ENCODE measurements around the gene ZNF528.

Gene ZNF528

DNA sequence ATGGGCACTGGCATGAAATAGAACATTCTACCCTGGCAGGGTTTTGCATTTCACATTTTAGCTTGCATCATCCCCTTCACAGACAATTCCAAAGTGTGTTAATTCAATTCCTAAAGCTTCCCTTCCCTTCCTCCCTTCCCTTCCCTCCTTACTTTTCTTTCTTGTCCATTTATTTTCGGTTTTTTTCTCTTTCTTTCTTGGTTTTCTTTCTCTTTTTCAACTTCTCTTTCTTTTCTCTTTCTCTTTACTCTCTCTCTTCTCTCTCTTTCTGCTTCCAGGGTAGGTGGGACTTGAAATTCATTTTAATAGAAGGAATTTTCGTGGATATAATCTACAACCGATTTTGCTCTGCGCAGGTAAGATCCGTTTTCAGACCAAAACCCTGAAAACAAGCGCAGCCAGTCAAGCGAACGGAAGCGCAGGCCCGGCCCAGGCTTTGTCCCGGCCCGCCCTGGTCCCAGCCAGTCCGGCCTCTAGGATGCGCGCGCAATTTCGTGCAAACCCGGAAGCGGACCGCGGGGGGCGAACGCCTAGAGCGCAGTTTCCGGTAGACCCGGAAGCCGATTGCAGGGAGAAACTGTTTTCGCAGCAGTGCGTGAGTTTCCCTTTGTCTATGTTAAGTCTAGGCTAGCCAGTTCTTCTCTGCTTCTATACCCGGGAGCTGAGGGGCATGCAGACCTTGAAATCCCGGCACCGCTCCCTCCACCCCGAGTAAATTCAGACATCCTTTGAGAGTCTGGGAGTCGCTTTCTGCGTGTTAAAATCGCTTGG lies at the start of gene ZNF528:
Gene ZNF528 (plus strand): TSS at position 540 of the 771 bp plus-strand sequence. CDS start 4,165 bp downstream, outside the sequence.
- peak; percentile 87 for DNase-seq (ENCODE audit: low read depth, low spot score)

DNA sequence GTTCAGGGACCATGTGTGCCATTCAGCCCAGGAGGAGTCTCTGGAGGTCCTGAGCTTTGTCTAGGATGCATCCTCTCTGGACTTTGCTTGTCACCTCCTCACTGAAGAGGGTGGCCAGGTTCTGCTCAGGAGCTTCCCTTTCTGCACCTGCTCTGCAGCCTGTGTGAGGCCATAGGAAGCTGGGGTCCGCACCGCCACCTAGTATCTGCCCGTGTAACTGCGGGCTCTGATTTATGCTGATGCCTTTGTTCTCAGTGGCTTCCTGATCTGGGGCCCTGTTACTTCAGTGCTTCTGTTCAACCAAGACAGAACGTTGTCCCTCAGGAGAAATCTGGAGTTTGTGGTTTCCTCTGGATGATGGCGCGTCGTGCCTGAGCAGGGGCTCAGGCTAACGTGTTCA lies 46.1 kb upstream of the ZNF528 start:
- no peak for DNase-seq (ENCODE audit: low read depth, low spot score)

DNA sequence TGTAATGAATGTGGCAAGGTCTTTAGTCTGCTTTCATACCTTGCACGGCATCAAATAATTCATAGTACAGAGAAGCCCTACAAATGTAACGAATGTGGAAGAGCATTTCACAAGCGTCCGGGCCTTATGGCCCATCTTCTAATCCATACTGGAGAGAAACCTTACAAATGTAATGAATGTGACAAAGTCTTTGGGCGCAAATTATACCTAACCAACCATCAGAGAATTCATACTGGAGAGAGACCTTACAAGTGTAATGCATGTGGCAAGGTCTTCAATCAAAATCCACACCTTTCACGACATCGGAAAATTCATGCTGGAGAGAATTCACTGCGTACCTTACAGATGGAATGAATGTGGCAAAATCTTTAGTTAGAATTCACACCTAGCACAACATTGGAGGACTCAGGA lies 31.2 kb upstream of the ZNF528 start:
- DNase-seq (ENCODE audit: low read depth, low spot score) = no peak

DNA sequence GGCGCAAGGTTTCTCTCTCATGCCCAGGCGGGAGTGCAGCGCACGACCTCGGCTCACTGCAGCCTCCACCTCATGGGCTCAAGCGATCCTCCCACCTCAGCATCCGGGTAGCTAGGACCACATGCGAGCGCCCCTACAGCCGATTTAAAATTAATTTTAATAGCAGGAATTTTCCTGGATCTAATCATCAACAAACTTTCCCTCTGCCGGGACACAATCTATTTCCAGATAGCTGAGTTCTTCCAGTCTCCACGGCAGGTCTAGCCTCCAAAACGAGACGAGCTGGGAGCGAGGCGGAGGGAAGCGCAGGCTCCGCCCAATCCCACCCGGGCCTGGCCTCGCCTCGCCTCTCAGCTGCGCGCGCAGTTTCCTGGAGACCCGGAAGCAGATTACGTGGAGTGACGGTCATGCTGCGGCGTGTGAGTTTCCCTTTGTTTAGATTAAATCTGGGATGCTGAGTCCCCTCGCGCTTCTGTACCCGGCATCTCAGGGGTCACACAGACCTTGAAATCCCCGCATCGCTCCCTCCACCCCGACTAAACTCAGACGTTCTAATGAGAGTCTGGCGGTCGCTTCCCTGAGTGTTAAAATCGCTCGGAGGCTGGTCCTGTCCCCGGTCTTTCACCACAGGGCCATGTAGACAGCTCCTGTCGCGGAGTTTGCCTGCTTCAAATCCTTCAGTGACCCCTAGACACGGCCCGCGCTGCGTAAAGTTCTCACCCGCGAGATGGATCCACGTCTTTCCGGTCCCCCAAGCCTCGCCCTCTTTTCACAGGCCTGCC lies 27.9 kb upstream of the ZNF528 start, which contains the start of gene ZNF880:
Gene ZNF880 (plus strand): TSS at position 365 of the 782 bp plus-strand sequence. CDS start 43 bp downstream, at position 408.
- DNase-seq (ENCODE audit: low read depth, low spot score) = peak; percentile 84

DNA sequence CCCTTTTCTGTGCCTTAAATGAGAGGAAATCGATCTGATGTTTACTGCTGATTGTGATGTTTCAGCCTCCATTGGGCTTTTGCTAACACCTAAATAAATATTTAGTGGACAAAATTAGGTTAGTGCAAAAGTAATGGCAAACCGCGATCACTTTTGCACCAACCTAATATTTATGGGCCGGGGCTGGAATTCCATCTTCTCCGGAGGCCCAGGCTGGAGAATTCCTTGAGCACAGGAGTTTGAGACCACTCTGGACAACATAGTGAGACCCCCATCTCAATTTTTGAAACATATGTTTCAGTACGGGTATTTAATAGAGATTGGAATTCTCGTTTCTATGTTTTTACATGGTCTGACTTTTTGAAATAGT lies 27.3 kb upstream of the ZNF528 start:
- no peak for DNase-seq (ENCODE audit: low read depth, low spot score)

DNA sequence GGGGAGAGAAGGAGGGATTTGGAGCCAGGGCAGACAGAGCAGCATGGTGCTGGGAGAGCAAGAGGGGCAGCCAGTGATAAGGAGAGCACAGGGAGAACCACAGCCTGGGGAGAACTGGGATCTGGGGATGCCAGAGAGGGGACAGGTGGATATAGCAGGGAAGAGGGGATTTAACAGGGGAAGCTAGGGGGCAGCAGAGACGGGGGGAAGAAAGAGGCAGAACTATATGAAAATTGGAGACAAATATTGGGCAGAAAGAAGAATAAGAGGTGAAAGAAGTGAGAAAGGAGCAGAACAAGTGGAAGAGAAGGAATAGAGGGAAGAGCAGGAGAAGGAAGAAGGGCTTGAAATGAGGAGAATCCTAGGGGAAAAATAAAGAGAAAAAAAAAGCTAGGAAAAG lies 6.5 kb upstream of the ZNF528 start:
- DNase-seq (ENCODE audit: low read depth, low spot score) = no peak

DNA sequence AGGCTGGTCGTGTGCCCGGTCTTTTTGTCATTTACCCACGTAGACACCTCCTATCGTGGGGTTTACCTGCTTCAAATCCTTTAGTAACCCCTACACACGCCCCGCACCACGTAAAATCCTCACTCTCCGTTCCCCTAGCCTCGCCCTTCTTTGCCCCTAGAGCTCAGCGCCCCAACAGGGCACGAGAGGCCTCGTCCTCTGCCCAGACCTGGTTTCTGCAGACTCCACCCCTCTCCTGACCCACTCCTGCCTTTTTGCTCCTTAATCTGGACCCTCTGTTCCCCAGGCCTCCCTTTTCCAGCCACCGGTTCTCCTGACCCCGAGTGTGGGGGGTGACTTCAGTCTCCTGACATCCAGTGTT lies 412 bp downstream of the ZNF528 start:
- DNase-seq (ENCODE audit: low read depth, low spot score) = no peak

DNA sequence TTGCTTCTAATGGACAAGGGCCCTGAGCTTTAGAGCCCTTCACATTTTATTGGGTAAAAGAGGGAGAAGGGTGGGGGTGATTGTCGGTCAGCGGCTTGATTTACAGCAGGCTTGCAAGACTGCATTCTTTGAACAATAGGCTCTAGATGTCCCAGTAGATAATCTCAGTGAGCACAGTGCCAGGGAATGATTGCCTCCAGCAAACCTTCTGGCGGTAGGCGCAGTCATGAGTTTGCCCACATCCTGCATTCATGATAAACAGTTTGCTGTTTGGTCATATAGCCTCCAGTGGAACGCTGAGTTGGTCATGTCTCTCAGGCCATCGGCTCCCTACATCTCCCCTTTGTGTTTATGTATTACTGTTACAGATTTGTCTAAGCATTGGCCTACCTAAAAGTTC lies 12.6 kb downstream of the ZNF528 start:
- no peak for DNase-seq (ENCODE audit: low read depth, low spot score)

DNA sequence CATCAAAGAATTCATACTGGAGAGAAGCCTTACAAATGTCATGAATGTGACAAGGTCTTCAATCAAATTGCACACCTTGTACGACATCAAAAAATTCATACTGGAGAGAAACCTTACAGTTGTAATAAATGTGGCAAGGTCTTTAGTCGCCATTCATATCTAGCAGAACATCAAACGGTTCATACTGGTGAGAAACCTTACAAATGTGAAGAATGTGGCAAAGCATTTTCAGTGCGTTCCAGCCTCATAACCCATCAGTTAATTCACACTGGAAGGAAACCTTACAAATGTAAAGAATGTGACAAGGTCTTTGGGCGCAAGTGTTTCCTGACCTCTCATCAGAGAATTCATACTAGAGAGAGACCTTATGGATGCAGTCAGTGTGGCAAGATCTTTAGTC lies 18.1 kb downstream of the ZNF528 start:
- DNase-seq (ENCODE audit: low read depth, low spot score) = no peak

DNA sequence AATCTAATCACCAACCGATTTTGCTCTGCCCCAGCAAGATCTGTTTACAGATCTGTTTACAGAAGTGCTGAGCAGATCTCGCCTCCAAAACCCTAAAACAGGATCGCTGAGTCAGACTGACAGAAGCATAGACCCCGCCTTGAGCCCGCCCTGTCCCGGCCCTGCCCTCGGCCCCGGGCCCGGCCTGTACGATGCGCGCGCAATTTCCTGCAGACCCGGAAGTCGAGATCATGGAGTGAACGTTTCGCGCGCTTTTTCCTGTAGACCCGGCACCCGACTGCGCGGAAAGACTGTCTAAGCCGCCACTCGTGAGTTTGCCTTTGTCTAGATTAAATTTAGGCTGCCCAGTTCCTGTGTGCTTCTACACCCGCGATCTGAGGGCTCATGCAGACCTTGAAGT lies 31.3 kb downstream of the ZNF528 start, which contains the start of gene ZNF534:
Gene ZNF534 (plus strand): TSS at position 212 of the 400 bp plus-strand sequence. CDS start 2,327 bp downstream, outside the sequence.
- no peak for DNase-seq (ENCODE audit: low read depth, low spot score)

DNA sequence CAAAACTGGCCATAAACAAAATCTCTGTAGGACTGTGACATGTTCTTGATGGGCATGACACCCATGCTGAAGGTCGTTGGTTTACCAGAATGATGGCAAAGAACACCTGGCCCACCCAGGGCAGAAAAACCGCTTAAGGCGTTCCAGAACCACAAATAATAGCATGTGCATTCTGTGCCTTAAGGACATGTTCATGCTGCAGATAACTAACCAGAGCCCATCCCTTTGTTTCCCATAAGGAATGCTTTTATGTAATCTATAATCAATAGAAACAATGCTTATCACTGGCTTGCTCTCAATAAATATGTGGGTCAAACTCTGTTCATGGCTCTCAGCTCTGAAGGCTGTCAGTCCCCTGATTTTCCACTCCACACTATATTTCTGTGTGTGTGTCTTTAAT lies 44.5 kb downstream of the ZNF528 start:
- DNase-seq (ENCODE audit: low read depth, low spot score) = no peak

DNA sequence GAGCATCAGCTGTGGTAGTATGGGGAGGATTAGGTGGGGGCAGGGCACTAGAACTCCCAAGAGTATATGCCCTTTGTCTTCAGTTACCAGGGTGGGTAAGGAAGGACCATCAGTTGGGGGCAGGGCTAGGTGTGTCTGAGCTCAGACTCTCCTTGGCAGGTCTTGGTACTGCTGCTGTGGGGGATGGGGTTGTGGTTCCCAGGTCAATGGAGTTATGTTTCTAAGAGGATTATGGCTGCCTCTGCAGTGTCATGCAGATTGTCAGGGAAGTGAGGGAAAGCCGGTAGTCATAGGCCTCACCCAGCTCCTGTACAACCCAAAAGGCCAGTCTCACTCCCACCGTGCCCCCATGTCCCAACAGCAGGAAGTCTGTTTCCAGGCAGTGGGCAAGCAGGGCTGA lies 46.9 kb downstream of the ZNF528 start:
- no peak for DNase-seq (ENCODE audit: low read depth, low spot score)

DNA sequence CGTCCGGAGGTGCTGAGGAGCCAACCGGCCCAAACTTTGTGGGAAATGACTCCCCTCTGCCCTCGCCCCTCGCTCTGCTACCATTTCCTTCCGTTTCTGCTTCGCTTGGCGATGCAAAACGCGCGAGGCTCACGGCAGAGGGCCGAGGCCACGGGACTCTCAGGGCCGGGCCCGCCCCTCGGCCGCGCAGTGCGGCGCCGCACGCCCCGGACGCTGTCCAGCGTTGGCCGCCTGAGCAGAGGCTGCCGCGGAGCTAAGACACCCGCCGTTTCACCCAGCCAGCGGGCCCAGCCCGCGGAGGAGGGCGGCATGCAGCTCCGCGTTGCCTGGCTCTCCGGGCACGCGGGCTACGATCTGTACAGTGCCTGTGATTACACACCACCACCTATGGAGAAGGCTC lies 53.6 kb downstream of the ZNF528 start:
- no peak for DNase-seq (ENCODE audit: low read depth, low spot score)

DNA sequence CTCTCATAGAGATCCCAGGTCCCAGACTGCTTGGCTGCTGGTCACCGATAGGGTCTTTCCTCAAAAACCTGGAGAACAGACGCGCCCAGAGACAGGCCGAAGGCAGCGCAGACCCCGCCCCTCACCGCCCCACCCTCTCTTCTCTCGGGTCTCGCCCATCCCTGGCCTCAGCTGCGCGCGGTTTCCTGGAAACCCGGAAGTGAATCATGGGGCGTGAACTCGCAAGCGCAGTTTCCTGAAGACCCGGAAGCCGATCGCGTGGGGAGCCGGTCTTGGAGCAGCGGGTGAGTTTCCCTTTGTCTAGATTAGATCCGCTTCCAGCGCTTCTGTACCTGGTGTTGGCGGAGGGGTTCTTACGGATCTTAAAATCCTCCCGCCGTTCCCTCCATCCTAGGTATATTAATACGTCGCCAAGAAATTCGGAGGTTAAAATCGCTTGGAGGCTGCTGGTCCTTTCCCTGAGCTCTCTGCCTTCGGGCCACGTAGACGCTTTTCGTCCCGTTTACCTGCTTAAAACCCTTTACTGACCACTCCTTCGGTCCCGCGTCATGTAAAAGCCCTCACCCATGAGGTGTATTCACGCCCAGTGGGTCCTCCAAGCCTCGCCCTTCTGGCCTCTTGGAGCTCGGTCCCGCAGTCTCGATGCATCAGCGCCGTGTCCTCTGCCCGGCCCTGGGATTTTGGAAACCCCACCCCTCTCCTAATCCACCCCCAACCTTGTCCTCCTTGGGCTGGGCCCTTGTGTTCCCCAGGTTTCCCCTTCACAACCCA lies 55.9 kb downstream of the ZNF528 start, which contains the start of gene ZNF578:
Gene ZNF578 (plus strand): TSS at position 230 of the 771 bp plus-strand sequence. CDS start 48,293 bp downstream, outside the sequence.
- DNase-seq (ENCODE audit: low read depth, low spot score) = peak; percentile 46

DNA sequence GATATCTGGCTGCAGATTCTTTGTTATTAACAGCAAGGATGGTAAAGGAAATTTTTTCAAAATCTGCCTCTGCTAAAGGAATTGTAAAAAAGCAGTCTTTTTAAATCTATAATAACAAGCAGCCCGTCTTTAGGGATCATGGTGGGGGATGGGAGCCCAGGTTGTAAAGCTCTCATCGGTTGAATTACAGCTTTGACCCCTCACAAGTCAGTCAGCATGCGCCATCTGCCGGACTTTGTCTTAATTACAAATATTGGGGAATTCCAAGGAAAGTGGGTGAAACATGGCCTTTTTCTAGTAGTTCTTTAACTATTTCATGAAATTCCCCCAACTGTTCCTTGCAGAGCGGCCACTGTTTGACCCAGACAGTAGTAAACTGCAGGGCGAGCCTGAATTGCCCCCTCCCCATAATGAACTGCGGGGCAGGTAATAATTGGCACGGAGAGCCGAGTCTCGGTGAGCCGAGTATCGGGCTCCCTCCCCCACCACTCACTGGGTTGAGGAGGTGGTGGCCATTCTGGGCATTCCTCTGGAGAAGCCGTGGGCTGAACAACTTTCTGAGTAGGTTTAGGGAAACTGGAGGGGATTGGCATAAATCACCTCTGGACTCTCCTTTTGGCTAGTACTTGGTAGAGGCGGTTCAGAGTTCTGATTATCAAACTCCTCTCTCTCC lies 67.3 kb downstream of the ZNF528 start:
- no peak for DNase-seq (ENCODE audit: low read depth, low spot score)

Measured in activated naive CD8-positive, alpha-beta T cell treated with anti-CD3 and anti-CD28 coated beads, Interleukin-2, amount 50 U/mL, for 16 hours (primary cell).